Natural killer cell (primary cell): ENCODE results near the gene ATF4. TPM values are rescaled to one million over a fixed set of nuclear protein-coding genes. Genes with fewer than 3 reads are reported as not detected.
"Not testable (repeated sequence)": the region's sequence is repeated elsewhere in the genome, so short reads cannot be mapped to it uniquely, and the experiment has no call there.

Source experiments
- ATAC-seq, 3 donors: fragments of 150-1000 bp in 2 of 3; fragments of 200-7000 bp in 1 of 3; cut with Tn5 transposase; 1 replicate in 1 of 3; 2 replicates in 2 of 3; pipeline ENCODE4 v1.10.0; 2021; ENCODE audit warnings: mild to moderate bottlenecking in 2 of 3, moderate library complexity in 2 of 3
- DNase-seq, 2 donors: peaks; one replicate each; pipeline versions ENCODE4 v3.0.0 to v3.0.0-alpha.2; 2013 to 2021; ENCODE audit warnings: mixed read lengths in 1 of 2
- H3K27ac ChIP-seq: one replicate; pipeline ENCODE4 v1.5.1; 2013; ENCODE audit warnings: mild to moderate bottlenecking, low read length
- H3K27me3 ChIP-seq: one replicate; pipeline ENCODE4 v1.6.1; 2013; ENCODE audit warnings: low read length; ENCODE audit not compliant: control insufficient read depth, insufficient read depth
- H3K36me3 ChIP-seq: one replicate; pipeline ENCODE4 v1.6.1; 2013; ENCODE audit warnings: low read length; ENCODE audit not compliant: control insufficient read depth, insufficient read depth
- H3K4me1 ChIP-seq: one replicate; pipeline ENCODE4 v1.6.1; 2013; ENCODE audit warnings: low read length; ENCODE audit not compliant: control insufficient read depth, insufficient read depth
- H3K4me3 ChIP-seq: one replicate; pipeline ENCODE4 v1.5.1; 2013; ENCODE audit warnings: low read length
- H3K9me3 ChIP-seq: one replicate; pipeline ENCODE4 v1.6.1; 2013; ENCODE audit warnings: low read length; ENCODE audit not compliant: control insufficient read depth, insufficient read depth
- H3K27ac Mint-ChIP-seq, 2 donors: one replicate each; pipeline ENCODE4 v1.8.0; 2022; ENCODE audit warnings: mild to moderate bottlenecking in 2 of 2, mixed read lengths in 2 of 2, moderate library complexity in 1 of 2
- H3K27me3 Mint-ChIP-seq, 2 donors: one replicate each; pipeline ENCODE4 v1.8.0; 2022; ENCODE audit warnings: low read depth in 2 of 2, mixed read lengths in 2 of 2
- H3K36me3 Mint-ChIP-seq: one replicate; pipeline ENCODE4 v1.8.0; 2022; ENCODE audit warnings: mixed read lengths
- H3K4me1 Mint-ChIP-seq, 2 donors: one replicate each; pipeline ENCODE4 v1.8.0; 2022; ENCODE audit warnings: mixed read lengths in 2 of 2
- H3K4me3 Mint-ChIP-seq: one replicate; pipeline ENCODE4 v1.8.0; 2022; ENCODE audit warnings: mild to moderate bottlenecking, moderate library complexity, mixed read lengths
- H3K9me3 Mint-ChIP-seq, 2 donors: one replicate each; pipeline ENCODE4 v1.8.0; 2022; ENCODE audit warnings: mixed read lengths in 2 of 2
- CTCF ChIP-seq: fragments of 200-600 bp; IDR thresholded peaks from one replicate; pipeline ENCODE4 v1.8.0; 2022; ENCODE audit warnings: antibody characterized with exemption
- WGBS: methylation state at CpG from one replicate; pipeline ENCODE4 v1.1.7; 2013; ENCODE audit warnings: missing lambda C conversion rate; ENCODE audit not compliant: insufficient coverage; 5-methylcytosine and 5-hydroxymethylcytosine counted together
- intact Hi-C: fragments of 100-400 bp; cut with micrococcal nuclease; formaldehyde crosslinking; loops from one replicate; pipeline ENCODE4 v1.14.2; 2022
- total RNA-seq, 4 donors: library from RNA; stranded (reverse); fragments of 120-200 nt in 1 of 4; gene quantifications; one replicate each; pipeline versions ENCODE4 v1.2.3 to v1.2.4, GENCODE V29; 2013 to 2022

ATF4 gene
- total RNA-seq, 3 donors from 2014 or later (not counting 1 experiment from before 2014, with no cell fraction given), result 235 to 242 (median 238) TPM

- H3K27ac Mint-ChIP-seq, result peak overlapping the region; percentile 90 to 94
- no peak for TF ChIP-seq CTCF
- peaks cover 34 to 59% of the 10 kb centered on the region in 2 donors for H3K4me1 Mint-ChIP-seq
- Histone ChIP-seq H3K27ac (no peak overlapping the region), H3K9me3 (no peaks in the 10 kb centered on the region), H3K4me1 (peaks cover 26% of the 10 kb centered on the region), H3K4me3 (no peak overlapping the region), H3K27me3 (no peaks in the 10 kb centered on the region), H3K36me3 (peaks cover 44% of the 10 kb centered on the region)
- no peaks in the 10 kb centered on the region for H3K27me3 Mint-ChIP-seq
- H3K9me3 Mint-ChIP-seq, result no peaks in the 10 kb centered on the region
- ATAC-seq (no peak), DNase-seq (no peak)
- whole genome bisulfite sequencing, result 95% methylated on average over 16 of the region's 16 CpGs
- no peaks in the 10 kb centered on the region for H3K36me3 Mint-ChIP-seq
- H3K4me3 Mint-ChIP-seq, result peak overlapping the region; percentile 81
- intact Hi-C loops, result loop anchor here (10.0 kb wide), 1 partner anchor 109 kb away; the partner anchor contains the start of gene TAB1
These were observed 16.3 kb upstream of the ATF4 start for GRCh38 chr22:39504071-39504470.

GRCh38 chr22:39507021-39507420 lies 13.3 kb upstream of the ATF4 start:
- not testable (repeated sequence) for H3K27me3 Mint-ChIP-seq, H3K4me3 Mint-ChIP-seq, ATAC-seq

GRCh38 chr22:39508393-39508792 lies 12.0 kb upstream of the ATF4 start:
- H3K4me3 Mint-ChIP-seq, result no peak overlapping the region
- H3K9me3 Mint-ChIP-seq, result no peaks in the 10 kb centered on the region
- TF ChIP-seq CTCF, result no peak
- no peaks in the 10 kb centered on the region for H3K9me3 ChIP-seq
- H3K27ac Mint-ChIP-seq, result peak overlapping the region in 1 of 2 donors; percentile 8
- no peaks in the 10 kb centered on the region for H3K27me3 ChIP-seq
- no peaks in the 10 kb centered on the region for H3K27me3 Mint-ChIP-seq
- DNase-seq (no peak), ATAC-seq (no peak)
- peaks cover 8% of the 10 kb centered on the region for H3K4me1 ChIP-seq
- no peak overlapping the region for H3K27ac ChIP-seq
- H3K36me3 Mint-ChIP-seq, result no peaks in the 10 kb centered on the region
- H3K4me1 Mint-ChIP-seq, result peaks cover 15 to 46% of the 10 kb centered on the region in 2 donors
- peaks cover 80% of the 10 kb centered on the region for H3K36me3 ChIP-seq
- 88% methylated on average over 4 of the region's 4 CpGs for WGBS
- intact Hi-C loops, result loop anchor here (10.0 kb wide), 1 partner anchor 114 kb away; the partner anchor contains the start of gene TAB1
- no peak overlapping the region for H3K4me3 ChIP-seq

More at GRCh38 chr22:39507021-39507420, 13.3 kb upstream of the ATF4 start:
- not testable (repeated sequence) for H3K27me3 ChIP-seq, H3K9me3 ChIP-seq, H3K27ac Mint-ChIP-seq, H3K4me3 ChIP-seq, H3K9me3 Mint-ChIP-seq, DNase-seq, H3K36me3 Mint-ChIP-seq, H3K27ac ChIP-seq
- peaks cover 27 to 57% of the 10 kb centered on the region in 2 donors for H3K4me1 Mint-ChIP-seq
- H3K4me1 ChIP-seq, result peaks cover 18% of the 10 kb centered on the region
- intact Hi-C loops, result loop anchor here (10.0 kb wide), 1 partner anchor 112 kb away; the partner anchor contains the start of gene TAB1
- H3K36me3 ChIP-seq, result peaks cover 70% of the 10 kb centered on the region
- 98% methylated on average over 10 of the region's 10 CpGs for WGBS

GRCh38 chr22:39510529-39511149 lies 9.7 kb upstream of the ATF4 start:
- Histone ChIP-seq H3K27ac (no peak overlapping the region), H3K9me3 (no peaks in the 10 kb centered on the region), H3K4me1 (no peaks in the 10 kb centered on the region), H3K36me3 (peaks cover 83% of the 10 kb centered on the region), H3K4me3 (no peak overlapping the region), H3K27me3 (no peaks in the 10 kb centered on the region)
- ATAC-seq (no peak), DNase-seq (no peak)
- no peak overlapping the region for H3K4me3 Mint-ChIP-seq
- intact Hi-C loops, result no loop called here
- H3K9me3 Mint-ChIP-seq, result no peaks in the 10 kb centered on the region
- peaks cover 2% of the 10 kb centered on the region for H3K36me3 Mint-ChIP-seq
- TF ChIP-seq CTCF, result no peak
- H3K4me1 Mint-ChIP-seq, result peaks cover 8 to 38% of the 10 kb centered on the region in 2 donors
- 100% methylated on average over 3 of the region's 4 CpGs for WGBS
- no peak overlapping the region for H3K27ac Mint-ChIP-seq
- no peaks in the 10 kb centered on the region for H3K27me3 Mint-ChIP-seq
